Gastroesophageal sphincter (tissue), 4 donors: ENCODE data around the gene C1orf87. TPM values are rescaled to one million over a fixed set of nuclear protein-coding genes. Genes with fewer than 3 reads are reported as not detected.

ENCODE experiments used
- ATAC-seq: fragments of 150-250 bp; one replicate; pipeline ENCODE4 v1.9.1; 2016; ENCODE audit warnings: mild to moderate bottlenecking, moderate library complexity
- H3K27ac ChIP-seq, 4 donors: fragments of 200-600 bp; sonication (generic) in 3 of 4; 1 replicate in 3 of 4; 2 replicates in 1 of 4; pipeline ENCODE4 v1.5.1; 2016 to 2019
- H3K27me3 ChIP-seq: fragments of 200-600 bp; sonication (generic); one replicate; pipeline ENCODE4 v1.5.1; 2019
- H3K36me3 ChIP-seq, 2 donors: fragments of 200-600 bp; sonication (generic); one replicate each; pipeline ENCODE4 v1.5.1; 2019; ENCODE audit warnings: control low read depth in 1 of 2
- H3K4me1 ChIP-seq, 3 donors: fragments of 200-600 bp; sonication (generic); 1 replicate in 2 of 3; 2 replicates in 1 of 3; pipeline ENCODE4 v1.5.1; 2016 to 2019; ENCODE audit warnings: control low read depth in 2 of 3
- H3K4me3 ChIP-seq, 2 donors: fragments of 200-600 bp; sonication (generic); one replicate each; pipeline ENCODE4 v1.5.1; 2019; ENCODE audit warnings: mild to moderate bottlenecking in 1 of 2, moderate library complexity in 1 of 2
- H3K9me3 ChIP-seq, 3 donors: fragments of 200-600 bp; sonication (generic); one replicate each; pipeline ENCODE4 v1.5.1; 2017 to 2019; ENCODE audit warnings: control low read depth in 2 of 3
- CTCF ChIP-seq, 4 experiments: fragments of 200-600 bp in 2 of 4; fragments of 450-650 bp in 2 of 4; sonication (generic) in 1 of 4; IDR thresholded peaks; one replicate each; pipeline ENCODE4 v1.5.1; 2017 to 2019; ENCODE audit warnings: antibody characterized with exemption in 4 of 4, mild to moderate bottlenecking in 2 of 4, moderate library complexity in 2 of 4
- EP300 ChIP-seq: sonication (generic); formaldehyde crosslinking; IDR thresholded peaks from one replicate; pipeline ENCODE4 v1.6.1; 2017; ENCODE audit warnings: antibody characterized with exemption, mild to moderate bottlenecking
- POLR2A ChIP-seq, 2 donors: fragments of 450-650 bp; IDR thresholded peaks; one replicate each; pipeline ENCODE4 v1.6.1; 2017; ENCODE audit warnings: antibody characterized with exemption in 2 of 2, mild to moderate bottlenecking in 2 of 2, moderate library complexity in 1 of 2
- POLR2AphosphoS5 ChIP-seq: sonication (generic); formaldehyde crosslinking; IDR thresholded peaks from one replicate; pipeline ENCODE4 v1.6.1; 2017; ENCODE audit warnings: antibody characterized with exemption
- WGBS, 2 donors: methylation state at CpG; one replicate each; pipeline ENCODE4 v1.1.5; 2018; ENCODE audit warnings: low coverage in 1 of 2; 5-methylcytosine and 5-hydroxymethylcytosine counted together
- total RNA-seq, 4 donors: library from RNA; depleted of rRNA; stranded (reverse); fragments of >200 nt; gene quantifications; one replicate each; pipeline ENCODE4 v1.1.0, GENCODE V29; 2016

Gene C1orf87
- total RNA-seq, 4 donors from 2014 or later = 0.54 TPM; not detected in 3

DNA sequence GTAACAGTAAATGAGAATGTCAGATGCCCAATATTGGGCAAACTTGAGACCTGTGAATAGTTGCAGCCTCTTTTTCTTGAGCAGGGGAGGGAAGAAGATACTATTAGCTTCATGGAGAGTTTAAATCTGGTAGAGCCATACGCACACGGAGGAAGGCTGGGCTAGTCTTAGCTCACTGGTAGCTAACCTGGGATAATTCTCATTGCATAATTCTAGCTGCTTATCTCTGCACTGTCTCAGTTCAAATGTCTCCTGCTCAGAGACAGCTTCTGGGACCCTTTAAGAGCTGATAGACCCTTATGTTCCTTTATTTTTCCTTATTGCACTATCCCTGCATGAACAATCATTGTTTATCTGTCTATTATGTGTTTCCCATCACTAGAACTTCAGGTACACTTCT lies 8.4 kb downstream of the C1orf87 start:
- no peaks in the 10 kb centered on the region for H3K36me3 ChIP-seq
- no peak overlapping the region for H3K4me3 ChIP-seq
- H3K9me3 ChIP-seq = no peaks in the 10 kb centered on the region
- no peak overlapping the region for H3K27ac ChIP-seq
- WGBS, 2 donors = 75 to 93% methylated on average over 2 of the region's 2 CpGs
- no peak for ATAC-seq
- H3K4me1 ChIP-seq = no peaks in the 10 kb centered on the region
- no peak for TF ChIP-seq POLR2A (IDR thresholded peaks at IDR 0.05)
- no peak for TF ChIP-seq CTCF (IDR thresholded peaks at IDR 0.05)
- no peak for TF ChIP-seq POLR2AphosphoS5
- no peak for TF ChIP-seq EP300
- H3K27me3 ChIP-seq = no peaks in the 10 kb centered on the region

GRCh38 chr1:60063561-60063960 lies 10.0 kb downstream of the C1orf87 start:
- H3K36me3 ChIP-seq = no peaks in the 10 kb centered on the region
- WGBS, 2 donors = 83% methylated on average over 2 of the region's 4 CpGs; no CpG with 5 or more reads in 1 of the 2 donors
- H3K4me1 ChIP-seq = no peaks in the 10 kb centered on the region
- no peak overlapping the region for H3K4me3 ChIP-seq
- TF ChIP-seq CTCF (IDR thresholded peaks at IDR 0.05) (no peak), POLR2A (IDR thresholded peaks at IDR 0.05) (no peak), EP300 (no peak), POLR2AphosphoS5 (no peak)
- H3K27me3 ChIP-seq = no peaks in the 10 kb centered on the region
- no peak for ATAC-seq
- no peak overlapping the region for H3K27ac ChIP-seq
- H3K9me3 ChIP-seq = no peaks in the 10 kb centered on the region

DNA sequence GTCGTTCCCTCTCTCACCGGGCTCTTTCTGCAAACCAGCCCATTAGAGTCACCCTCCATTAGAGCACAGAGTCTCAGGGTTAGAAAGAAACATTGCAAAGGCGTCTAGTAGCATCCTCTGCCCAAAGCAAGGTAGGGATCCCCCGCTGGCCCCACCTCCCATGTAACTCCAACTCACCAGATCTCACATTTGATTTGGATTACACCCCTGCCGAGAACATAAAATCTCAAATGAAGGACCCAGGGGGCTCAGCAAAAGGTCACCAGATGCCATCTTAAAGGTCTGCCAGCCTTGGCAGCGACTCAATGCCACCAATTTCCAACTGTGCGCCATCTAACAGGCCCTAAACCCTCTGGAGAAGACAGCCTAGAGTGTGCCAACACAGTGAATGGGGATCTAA lies 14.1 kb downstream of the C1orf87 start:
- Histone ChIP-seq H3K36me3 (no peaks in the 10 kb centered on the region), H3K4me3 (no peak overlapping the region), H3K27me3 (no peaks in the 10 kb centered on the region), H3K9me3 (no peaks in the 10 kb centered on the region), H3K27ac (no peak overlapping the region), H3K4me1 (no peaks in the 10 kb centered on the region)
- no peak for TF ChIP-seq CTCF (IDR thresholded peaks at IDR 0.05)
- no peak for TF ChIP-seq POLR2A (IDR thresholded peaks at IDR 0.05)
- no peak for TF ChIP-seq EP300
- no peak for TF ChIP-seq POLR2AphosphoS5
- 81 to 94% methylated on average over 4 to 6 of the region's 7 CpGs for WGBS, 2 donors
- ATAC-seq = no peak

- Histone ChIP-seq H3K4me1 (no peaks in the 10 kb centered on the region), H3K27ac (no peak overlapping the region), H3K27me3 (no peaks in the 10 kb centered on the region), H3K36me3 (no peaks in the 10 kb centered on the region), H3K9me3 (peaks cover 0 to 8% (median 0%) of the 10 kb centered on the region in 3 donors), H3K4me3 (no peak overlapping the region)
- ATAC-seq = no peak
- TF ChIP-seq EP300 (no peak), CTCF (IDR thresholded peaks at IDR 0.05) (no peak), POLR2A (IDR thresholded peaks at IDR 0.05) (no peak), POLR2AphosphoS5 (no peak)
Observed at GRCh38 chr1:60055336-60055735, 18.2 kb downstream of the C1orf87 start.

DNA sequence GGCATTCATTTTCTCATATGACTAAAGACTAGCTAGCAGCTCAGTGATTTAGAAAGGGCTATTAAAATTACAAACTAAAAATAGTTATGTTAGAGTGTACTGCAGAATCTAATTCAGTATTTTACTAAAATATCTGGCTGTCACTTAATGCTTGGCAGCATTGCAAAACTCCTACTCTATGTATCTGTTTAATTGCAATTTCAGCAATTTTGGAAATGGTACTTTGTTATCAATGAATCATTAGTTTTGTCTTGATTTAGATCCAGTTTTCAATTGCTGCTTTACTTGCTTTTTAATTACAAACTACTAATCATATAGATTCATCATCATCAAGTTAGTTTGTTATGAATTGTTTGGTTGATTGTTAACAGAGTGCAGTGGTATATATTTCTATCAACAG lies 19.2 kb downstream of the C1orf87 start:
- H3K27me3 ChIP-seq = no peaks in the 10 kb centered on the region
- H3K4me3 ChIP-seq = no peak overlapping the region
- H3K36me3 ChIP-seq = no peaks in the 10 kb centered on the region
- TF ChIP-seq POLR2A (IDR thresholded peaks at IDR 0.05) = no peak
- no peak for TF ChIP-seq EP300
- H3K4me1 ChIP-seq = no peaks in the 10 kb centered on the region
- no peak for ATAC-seq
- peaks cover 0 to 10% (median 0%) of the 10 kb centered on the region in 3 donors for H3K9me3 ChIP-seq
- H3K27ac ChIP-seq = no peak overlapping the region

- Histone ChIP-seq H3K27ac (no peak overlapping the region), H3K9me3 (peaks cover 0 to 17% (median 0%) of the 10 kb centered on the region in 3 donors), H3K27me3 (no peaks in the 10 kb centered on the region), H3K4me3 (no peak overlapping the region), H3K4me1 (no peaks in the 10 kb centered on the region), H3K36me3 (no peaks in the 10 kb centered on the region)
- no peak for ATAC-seq
- WGBS, 2 donors = 38 to 67% methylated on average over 3 of the region's 9 CpGs
- TF ChIP-seq EP300 (no peak), POLR2A (IDR thresholded peaks at IDR 0.05) (no peak), CTCF (IDR thresholded peaks at IDR 0.05) (no peak), POLR2AphosphoS5 (no peak)
Observed at GRCh38 chr1:60052601-60053000, 21.0 kb downstream of the C1orf87 start.
